Activated CD4-positive, alpha-beta memory T cell treated with anti-CD3 and anti-CD28 coated beads for 36 hours (primary cell): ENCODE results near the gene CLSTN3. TPM values are rescaled to one million over a fixed set of nuclear protein-coding genes. Genes with fewer than 3 reads are reported as not detected.
"Not testable (repeated sequence)": the region's sequence is repeated elsewhere in the genome, so short reads cannot be mapped to it uniquely, and the experiment has no call there.

Experiments
- CTCF ChIA-PET: fragments of 350-600 bp; sonication (Branson Sonifier 250); formaldehyde crosslinking; loops from one replicate; lab custom pipeline; 2021; ENCODE audit warnings: antibody characterized with exemption, inconsistent platforms; lab: Charles Lee
- POLR2A ChIA-PET: fragments of 350-600 bp; sonication (Branson Sonifier 250); formaldehyde crosslinking; loops from one replicate; lab custom pipeline; 2021; ENCODE audit warnings: antibody characterized with exemption; lab: Charles Lee
- DNase-seq: peaks from one replicate; pipeline ENCODE4 v3.0.0-alpha.2; 2020
- H3K27ac Mint-ChIP-seq: one replicate; pipeline ENCODE4 v1.8.0; 2021; ENCODE audit warnings: mixed read lengths
- H3K27me3 Mint-ChIP-seq: one replicate; pipeline ENCODE4 v1.8.0; 2021; ENCODE audit warnings: mixed read lengths
- H3K36me3 Mint-ChIP-seq: one replicate; pipeline ENCODE4 v1.8.0; 2021; ENCODE audit warnings: mixed read lengths
- H3K4me1 Mint-ChIP-seq: one replicate; pipeline ENCODE4 v1.8.0; 2021; ENCODE audit warnings: low read depth, mixed read lengths
- H3K4me3 Mint-ChIP-seq: one replicate; pipeline ENCODE4 v1.8.0; 2021; ENCODE audit warnings: mild to moderate bottlenecking, mixed read lengths
- H3K9me3 Mint-ChIP-seq: one replicate; pipeline ENCODE4 v1.8.0; 2021; ENCODE audit warnings: mixed read lengths
- intact Hi-C: fragments of 100-400 bp; cut with micrococcal nuclease; formaldehyde crosslinking; loops from one replicate; pipeline ENCODE4 v1.15.1; 2023
- total RNA-seq, 2 experiments: library from RNA; stranded (reverse); gene quantifications; one replicate each; pipeline ENCODE4 v1.2.3, GENCODE V29; 2021

The CLSTN3 gene
- total RNA-seq, 2 experiments from 2014 or later, result 40.1 to 44.7 TPM

GRCh38 chr12:7107181-7107580 lies 23.0 kb upstream of the CLSTN3 start:
- H3K4me3 Mint-ChIP-seq, DNase-seq, H3K27me3 Mint-ChIP-seq, H3K27ac Mint-ChIP-seq: not testable (repeated sequence)
- intact Hi-C loops, result loop anchor here (5.0 kb wide), 2 partner anchors 145 to 235 kb away; partner anchors contain the start of gene SPSB2
- H3K9me3 Mint-ChIP-seq, result peaks cover 13% of the 10 kb centered on the region
- ChIA-PET POLR2A (interaction anchor here (1.4 to 3.3 kb wide), 4 partner anchors 11 to 162 kb away, joined by 3 to 59 read pairs (median 8); partner anchors contain the start of genes C12orf57, LPCAT3 and RNU7-1), CTCF (interaction anchor here (0.8 to 3.5 kb wide), 7 partner anchors 12 to 162 kb away, joined by 3 to 37 read pairs (median 13); partner anchors contain the start of genes C12orf57, C1R, LPCAT3 and PTPN6)
- peaks cover 46% of the 10 kb centered on the region for H3K4me1 Mint-ChIP-seq
- peaks cover 24% of the 10 kb centered on the region for H3K36me3 Mint-ChIP-seq

- ChIA-PET CTCF (interaction anchor here (0.8 to 3.5 kb wide), 12 partner anchors 10 to 182 kb away, joined by 3 to 37 read pairs (median 8); partner anchors contain the start of genes C12orf57, C1R, LPCAT3 and PTPN6), POLR2A (interaction anchor here (0.9 to 3.3 kb wide), 8 partner anchors 11 to 170 kb away, joined by 3 to 59 read pairs (median 4); partner anchors contain the start of genes C12orf57, LPCAT3 and RNU7-1)
- Mint-ChIP-seq H3K36me3 (peaks cover 24% of the 10 kb centered on the region), H3K27ac (peak overlapping the region; percentile 99), H3K27me3 (no peaks in the 10 kb centered on the region), H3K9me3 (peaks cover 13% of the 10 kb centered on the region), H3K4me1 (peaks cover 43% of the 10 kb centered on the region), H3K4me3 (peak overlapping the region; percentile 95)
- intact Hi-C loops, result loop anchor here (1.0 to 5.0 kb wide), 7 partner anchors 15 to 235 kb away; partner anchors contain the start of genes C12orf57, C1R, CLSTN3 and LPCAT3
- no peak for DNase-seq
Observed at GRCh38 chr12:7107636-7108002, 22.6 kb upstream of the CLSTN3 start.

GRCh38 chr12:7108003-7108795 lies 22.0 kb upstream of the CLSTN3 start:
- Mint-ChIP-seq H3K27me3 (no peaks in the 10 kb centered on the region), H3K36me3 (peaks cover 24% of the 10 kb centered on the region), H3K4me1 (peaks cover 42% of the 10 kb centered on the region), H3K4me3 (peak overlapping the region; percentile 95), H3K9me3 (peaks cover 13% of the 10 kb centered on the region), H3K27ac (peak overlapping the region; percentile 99)
- intact Hi-C loops, result loop anchor here (1.0 to 5.0 kb wide), 7 partner anchors 16 to 236 kb away; partner anchors contain the start of genes C12orf57, C1R, CLSTN3 and LPCAT3
- DNase-seq, result peak; percentile 90
- CTCF ChIA-PET, result interaction anchor here (0.6 to 3.5 kb wide), 22 partner anchors 10 to 970 kb away, joined by 3 to 37 read pairs (median 4); partner anchors contain the start of genes C12orf57, C1R, LPCAT3 and PTPN6
- POLR2A ChIA-PET, result interaction anchor here (0.6 to 3.3 kb wide), 12 partner anchors 10 to 235 kb away, joined by 3 to 59 read pairs (median 3); partner anchors contain the start of genes C12orf57, LPCAT3 and RNU7-1

- ChIA-PET CTCF (interaction anchor here (0.6 to 3.5 kb wide), 31 partner anchors 9 to 969 kb away, joined by 3 to 37 read pairs (median 4); partner anchors contain the start of genes C12orf57, LPCAT3, PTPN6 and RNU7-1), POLR2A (interaction anchor here (0.7 to 3.3 kb wide), 9 partner anchors 9 to 171 kb away, joined by 3 to 59 read pairs (median 3); partner anchors contain the start of genes C12orf57 and RNU7-1)
- H3K27me3 Mint-ChIP-seq, result no peaks in the 10 kb centered on the region
- peak within 1 kb of the TSS; percentile 99 for H3K27ac Mint-ChIP-seq
- peak within 1 kb of the TSS; percentile 95 for H3K4me3 Mint-ChIP-seq
- peaks cover 39% of the 10 kb centered on the region for H3K4me1 Mint-ChIP-seq
- intact Hi-C loops, result loop anchor here (1.0 to 5.0 kb wide), 7 partner anchors 17 to 237 kb away; partner anchors contain the start of genes C12orf57, C1R, CLSTN3 and LPCAT3
- H3K9me3 Mint-ChIP-seq, result peaks cover 13% of the 10 kb centered on the region
- DNase-seq, result peak; percentile 89
- H3K36me3 Mint-ChIP-seq, result peaks cover 23% of the 10 kb centered on the region
Observed at GRCh38 chr12:7108796-7109571, 21.2 kb upstream of the CLSTN3 start, which contains the start of gene C1RL. C1RL (minus strand) TSS chr12:7109214; CDS start chr12:7109180, 34 bp downstream.

GRCh38 chr12:7109572-7109920 lies 20.6 kb upstream of the CLSTN3 start:
- Mint-ChIP-seq H3K4me1 (peaks cover 39% of the 10 kb centered on the region), H3K36me3 (peaks cover 24% of the 10 kb centered on the region), H3K27ac (peak overlapping the region; percentile 99), H3K27me3 (no peaks in the 10 kb centered on the region), H3K4me3 (peak overlapping the region; percentile 95), H3K9me3 (peaks cover 13% of the 10 kb centered on the region)
- POLR2A ChIA-PET, result interaction anchor here (1.0 to 3.3 kb wide), 2 partner anchors 9 to 164 kb away, joined by 3 to 59 read pairs; partner anchors contain the start of genes C12orf57 and RNU7-1
- no peak for DNase-seq
- intact Hi-C loops, result loop anchor here (2.0 to 5.0 kb wide), 3 partner anchors 147 to 237 kb away; partner anchors contain the start of gene SPSB2
- CTCF ChIA-PET, result interaction anchor here (0.6 to 3.5 kb wide), 18 partner anchors 9 to 237 kb away, joined by 3 to 37 read pairs (median 4); partner anchors contain the start of genes C12orf57, LPCAT3, PTPN6 and RNU7-1

GRCh38 chr12:7110661-7111060 lies 19.5 kb upstream of the CLSTN3 start:
- peaks cover 25% of the 10 kb centered on the region for H3K36me3 Mint-ChIP-seq

GRCh38 chr12:7112041-7112440 lies 18.1 kb upstream of the CLSTN3 start:
- ChIA-PET CTCF (interaction anchor here (0.9 to 2.8 kb wide), 18 partner anchors 10 to 221 kb away, joined by 3 to 12 read pairs (median 6); partner anchors contain the start of gene LPCAT3), POLR2A (no interaction called here)
- H3K4me3 Mint-ChIP-seq, result no peak overlapping the region
- H3K27me3 Mint-ChIP-seq, result no peaks in the 10 kb centered on the region
- peaks cover 18% of the 10 kb centered on the region for H3K36me3 Mint-ChIP-seq
- no peaks in the 10 kb centered on the region for H3K9me3 Mint-ChIP-seq
- intact Hi-C loops, result no loop called here
- peaks cover 21% of the 10 kb centered on the region for H3K4me1 Mint-ChIP-seq
- H3K27ac Mint-ChIP-seq, result no peak overlapping the region
- no peak for DNase-seq

More at GRCh38 chr12:7110661-7111060, 19.5 kb upstream of the CLSTN3 start:
- Mint-ChIP-seq H3K27me3 (no peaks in the 10 kb centered on the region), H3K9me3 (peaks cover 10% of the 10 kb centered on the region), H3K4me3 (no peak overlapping the region), H3K27ac (no peak overlapping the region), H3K4me1 (peaks cover 34% of the 10 kb centered on the region)
- DNase-seq, result no peak
- ChIA-PET CTCF (interaction anchor here (0.6 to 2.9 kb wide), 7 partner anchors 9 to 173 kb away, joined by 3 to 11 read pairs (median 5); partner anchors contain the start of gene LPCAT3), POLR2A (no interaction called here)
- intact Hi-C loops, result no loop called here

GRCh38 chr12:7113389-7113871 lies 16.7 kb upstream of the CLSTN3 start:
- peak; percentile 47 for DNase-seq
- no peaks in the 10 kb centered on the region for H3K27me3 Mint-ChIP-seq
- ChIA-PET CTCF (interaction anchor here (0.6 to 2.8 kb wide), 37 partner anchors 9 to 524 kb away, joined by 3 to 12 read pairs (median 4); partner anchors contain the start of genes CLSTN3, LPCAT3, SPSB2 and TPI1), POLR2A (interaction anchor here (1.3 kb wide), 1 partner anchor 170 kb away, joined by 4 read pairs; the partner anchor contains the start of genes C12orf57 and RNU7-1)
- H3K27ac Mint-ChIP-seq, result no peak overlapping the region
- H3K4me3 Mint-ChIP-seq, result no peak overlapping the region
- intact Hi-C loops, result no loop called here
- no peaks in the 10 kb centered on the region for H3K9me3 Mint-ChIP-seq
- H3K36me3 Mint-ChIP-seq, result peaks cover 25% of the 10 kb centered on the region
- H3K4me1 Mint-ChIP-seq, result peaks cover 14% of the 10 kb centered on the region

GRCh38 chr12:7114008-7114407 lies 16.2 kb upstream of the CLSTN3 start:
- intact Hi-C loops, result no loop called here
- no peaks in the 10 kb centered on the region for H3K9me3 Mint-ChIP-seq
- H3K27ac Mint-ChIP-seq, result no peak overlapping the region
- H3K27me3 Mint-ChIP-seq, result no peaks in the 10 kb centered on the region
- peaks cover 23% of the 10 kb centered on the region for H3K36me3 Mint-ChIP-seq
- POLR2A ChIA-PET, result no interaction called here
- H3K4me1 Mint-ChIP-seq, result peaks cover 14% of the 10 kb centered on the region
- CTCF ChIA-PET, result interaction anchor here (0.7 to 2.8 kb wide), 15 partner anchors 9 to 245 kb away, joined by 3 to 12 read pairs (median 6); partner anchors contain the start of genes CLSTN3 and LPCAT3
- no peak overlapping the region for H3K4me3 Mint-ChIP-seq
- DNase-seq, result no peak

GRCh38 chr12:7114851-7115250 lies 15.3 kb upstream of the CLSTN3 start:
- POLR2A ChIA-PET, result no interaction called here

More at GRCh38 chr12:7114851-7115250, 15.3 kb upstream of the CLSTN3 start:
- intact Hi-C loops, result no loop called here
- H3K27me3 Mint-ChIP-seq, result no peaks in the 10 kb centered on the region
- H3K9me3 Mint-ChIP-seq, result no peaks in the 10 kb centered on the region
- DNase-seq, result no peak
- no peak overlapping the region for H3K4me3 Mint-ChIP-seq
- H3K4me1 Mint-ChIP-seq, result peaks cover 8% of the 10 kb centered on the region
- no peak overlapping the region for H3K27ac Mint-ChIP-seq
- CTCF ChIA-PET, result no interaction called here
- peaks cover 23% of the 10 kb centered on the region for H3K36me3 Mint-ChIP-seq
